CD4-positive, alpha-beta memory T cell (primary cell): ENCODE results near the gene APOL6. TPM values are rescaled to one million over a fixed set of nuclear protein-coding genes. Genes with fewer than 3 reads are reported as not detected.
"Not testable (repeated sequence)": the region's sequence is repeated elsewhere in the genome, so short reads cannot be mapped to it uniquely, and the experiment has no call there.

Experiments
- CTCF ChIA-PET: fragments of 350-600 bp; sonication (Branson Sonifier 250); formaldehyde crosslinking; loops from one replicate; lab custom pipeline; 2021; ENCODE audit warnings: inconsistent platforms; ENCODE audit not compliant: partially characterized antibody; lab: Charles Lee
- POLR2A ChIA-PET: fragments of 350-600 bp; sonication (Branson Sonifier 250); formaldehyde crosslinking; loops from one replicate; lab custom pipeline; 2021; ENCODE audit not compliant: partially characterized antibody; lab: Charles Lee
- DNase-seq, 5 donors: peaks; one replicate each; pipeline versions ENCODE4 v3.0.0 to v3.0.0-alpha.2; 2020 to 2022; ENCODE audit warnings: mixed read lengths in 1 of 5
- H3K27ac ChIP-seq: one replicate; pipeline ENCODE4 v1.7.0; 2013; ENCODE audit warnings: low read depth, low read length
- H3K27me3 ChIP-seq: 2 replicates; pipeline ENCODE4 v1.7.0; 2013; ENCODE audit warnings: mild to moderate bottlenecking, low read length, moderate library complexity; ENCODE audit not compliant: insufficient read depth
- H3K36me3 ChIP-seq: 2 replicates; pipeline ENCODE4 v1.7.0; 2013; ENCODE audit warnings: mild to moderate bottlenecking, low read length, moderate library complexity; ENCODE audit not compliant: insufficient read depth
- H3K4me1 ChIP-seq: 2 replicates; pipeline ENCODE4 v1.7.0; 2013; ENCODE audit warnings: mild to moderate bottlenecking, low read length, moderate library complexity; ENCODE audit not compliant: insufficient read depth
- H3K4me3 ChIP-seq, 2 donors: one replicate each; pipeline ENCODE4 v1.7.0; 2013; ENCODE audit warnings: low read length in 2 of 2, mild to moderate bottlenecking in 1 of 2
- H3K9me3 ChIP-seq, 2 donors: one replicate each; pipeline ENCODE4 v1.7.0; 2013; ENCODE audit warnings: low read length in 2 of 2, control low read depth in 1 of 2; ENCODE audit not compliant: control insufficient read depth in 1 of 2
- H3K27ac Mint-ChIP-seq, 7 donors: one replicate each; pipeline ENCODE4 v1.8.0; 2020 to 2021; ENCODE audit warnings: mixed read lengths in 7 of 7, mild to moderate bottlenecking in 6 of 7, inconsistent platforms in 3 of 7, moderate library complexity in 3 of 7
- H3K27me3 Mint-ChIP-seq, 2 donors: one replicate each; pipeline ENCODE4 v1.8.0; 2020 to 2021; ENCODE audit warnings: mixed read lengths in 2 of 2
- H3K36me3 Mint-ChIP-seq, 2 donors: one replicate each; pipeline ENCODE4 v1.8.0; 2020 to 2021; ENCODE audit warnings: mixed read lengths in 2 of 2, inconsistent platforms in 1 of 2, mild to moderate bottlenecking in 1 of 2
- H3K4me1 Mint-ChIP-seq, 4 donors: one replicate each; pipeline ENCODE4 v1.8.0; 2020 to 2021; ENCODE audit warnings: mixed read lengths in 4 of 4, mild to moderate bottlenecking in 1 of 4
- H3K4me3 Mint-ChIP-seq, 8 donors: one replicate each; pipeline ENCODE4 v1.8.0; 2020 to 2021; ENCODE audit warnings: mixed read lengths in 8 of 8, mild to moderate bottlenecking in 7 of 8, moderate library complexity in 6 of 8, inconsistent platforms in 3 of 8
- H3K9me3 Mint-ChIP-seq, 8 donors: one replicate each; pipeline ENCODE4 v1.8.0; 2020 to 2021; ENCODE audit warnings: mixed read lengths in 8 of 8, mild to moderate bottlenecking in 5 of 8, inconsistent platforms in 3 of 8, moderate library complexity in 1 of 8
- intact Hi-C: fragments of 100-400 bp; cut with micrococcal nuclease; formaldehyde crosslinking; loops from one replicate; pipeline ENCODE4 v1.15.1; 2023
- polyA plus RNA-seq, 2 donors: library from polyadenylated mRNA; unstranded; fragments of 300-500 nt; fragmentation: Illumina TruSeq; gene quantifications; one replicate each; pipeline ENCODE4 v1.2.3, GENCODE V29; 2021
- total RNA-seq, 2 experiments: library from RNA; stranded (reverse); gene quantifications; one replicate each; pipeline ENCODE4 v1.2.3, GENCODE V29; 2021

APOL6 gene
- total and polyA plus RNA-seq, 4 experiments from 2014 or later, result 8.5 to 52.0 (median 37.3) TPM

GRCh38 chr22:35618427-35619223 lies 29.6 kb upstream of the APOL6 start:
- ChIA-PET CTCF (interaction anchor here (3.4 kb wide), 1 partner anchor 268 kb away, joined by 16 read pairs; no protein-coding TSS in a partner anchor), POLR2A (no interaction called here)
- H3K4me3 Mint-ChIP-seq, result no peak overlapping the region
- no peaks in the 10 kb centered on the region for H3K27me3 ChIP-seq
- H3K27me3 Mint-ChIP-seq, result no peaks in the 10 kb centered on the region
- peaks cover 0 to 18% (median 9%) of the 10 kb centered on the region in 4 donors for H3K4me1 Mint-ChIP-seq
- H3K4me1 ChIP-seq, result peaks cover 9% of the 10 kb centered on the region
- H3K4me3 ChIP-seq, result no peak overlapping the region
- H3K27ac Mint-ChIP-seq, result no peak overlapping the region
- H3K9me3 Mint-ChIP-seq, result no peaks in the 10 kb centered on the region
- intact Hi-C loops, result no loop called here
- H3K9me3 ChIP-seq, result no peaks in the 10 kb centered on the region
- no peak for DNase-seq
- H3K36me3 Mint-ChIP-seq, result no peaks in the 10 kb centered on the region
- no peaks in the 10 kb centered on the region for H3K36me3 ChIP-seq
- no peak overlapping the region for H3K27ac ChIP-seq

GRCh38 chr22:35619336-35620094 lies 28.7 kb upstream of the APOL6 start:
- Mint-ChIP-seq H3K4me1 (peaks cover 0 to 18% (median 9%) of the 10 kb centered on the region in 4 donors), H3K36me3 (no peaks in the 10 kb centered on the region), H3K9me3 (no peaks in the 10 kb centered on the region), H3K4me3 (no peak overlapping the region), H3K27ac (no peak overlapping the region), H3K27me3 (no peaks in the 10 kb centered on the region)
- Histone ChIP-seq H3K27me3 (no peaks in the 10 kb centered on the region), H3K4me1 (peaks cover 9% of the 10 kb centered on the region), H3K27ac (no peak overlapping the region), H3K36me3 (no peaks in the 10 kb centered on the region), H3K9me3 (no peaks in the 10 kb centered on the region), H3K4me3 (no peak overlapping the region)
- ChIA-PET POLR2A (no interaction called here), CTCF (interaction anchor here (3.4 kb wide), 1 partner anchor 269 kb away, joined by 16 read pairs; no protein-coding TSS in a partner anchor)
- no peak for DNase-seq
- intact Hi-C loops, result no loop called here

- ChIA-PET POLR2A (interaction anchor here (1.1 kb wide), 1 partner anchor 321 kb away, joined by 3 read pairs; the partner anchor contains the start of gene TOM1), CTCF (interaction anchor here (0.6 to 3.4 kb wide), 3 partner anchors 8 to 296 kb away, joined by 3 to 16 read pairs (median 4); no protein-coding TSS in a partner anchor)
- H3K4me1 ChIP-seq, result peaks cover 8% of the 10 kb centered on the region
- H3K27me3 ChIP-seq, result no peaks in the 10 kb centered on the region
- Mint-ChIP-seq H3K4me1 (peaks cover 0 to 14% (median 7%) of the 10 kb centered on the region in 4 donors), H3K9me3 (no peaks in the 10 kb centered on the region), H3K36me3 (no peaks in the 10 kb centered on the region), H3K27me3 (peaks cover 0 to 2% of the 10 kb centered on the region in 2 donors), H3K27ac (no peak overlapping the region), H3K4me3 (no peak overlapping the region)
- H3K4me3 ChIP-seq, result no peak overlapping the region
- no peaks in the 10 kb centered on the region for H3K9me3 ChIP-seq
- no peak for DNase-seq
- intact Hi-C loops, result no loop called here
- no peak overlapping the region for H3K27ac ChIP-seq
- no peaks in the 10 kb centered on the region for H3K36me3 ChIP-seq
Measured at GRCh38 chr22:35620624-35621251, 27.5 kb upstream of the APOL6 start.

- intact Hi-C loops, result no loop called here
- no peaks in the 10 kb centered on the region for H3K27me3 ChIP-seq
- no peaks in the 10 kb centered on the region for H3K36me3 ChIP-seq
- POLR2A ChIA-PET, result interaction anchor here (1.1 kb wide), 1 partner anchor 322 kb away, joined by 3 read pairs; the partner anchor contains the start of gene TOM1
- no peaks in the 10 kb centered on the region for H3K36me3 Mint-ChIP-seq
- no peak for DNase-seq
- H3K27ac Mint-ChIP-seq, result no peak overlapping the region
- CTCF ChIA-PET, result interaction anchor here (0.6 to 3.4 kb wide), 3 partner anchors 9 to 271 kb away, joined by 4 to 16 read pairs (median 4); no protein-coding TSS in a partner anchor
- peaks cover 0 to 7% (median 4%) of the 10 kb centered on the region in 4 donors for H3K4me1 Mint-ChIP-seq
- H3K27ac ChIP-seq, result no peak overlapping the region
- H3K4me3 ChIP-seq, result no peak overlapping the region
- H3K4me3 Mint-ChIP-seq, result no peak overlapping the region
- H3K9me3 ChIP-seq, result no peaks in the 10 kb centered on the region
- peaks cover 1% of the 10 kb centered on the region for H3K4me1 ChIP-seq
- no peaks in the 10 kb centered on the region for H3K9me3 Mint-ChIP-seq
- H3K27me3 Mint-ChIP-seq, result peaks cover 0 to 2% of the 10 kb centered on the region in 2 donors
Measured at GRCh38 chr22:35621451-35621850, 26.8 kb upstream of the APOL6 start.

- Mint-ChIP-seq H3K27me3 (peaks cover 0 to 2% of the 10 kb centered on the region in 2 donors), H3K27ac (no peak overlapping the region), H3K9me3 (no peaks in the 10 kb centered on the region), H3K4me1 (peaks cover 5 to 10% (median 6%) of the 10 kb centered on the region in 4 donors), H3K36me3 (no peaks in the 10 kb centered on the region), H3K4me3 (no peak overlapping the region)
- Histone ChIP-seq H3K4me3 (no peak overlapping the region), H3K4me1 (peaks cover 6% of the 10 kb centered on the region), H3K27me3 (no peaks in the 10 kb centered on the region), H3K36me3 (no peaks in the 10 kb centered on the region), H3K9me3 (no peaks in the 10 kb centered on the region), H3K27ac (no peak overlapping the region)
- DNase-seq, result no peak
- POLR2A ChIA-PET, result interaction anchor here (0.5 kb wide), 1 partner anchor 906 kb away, joined by 3 read pairs; no protein-coding TSS in a partner anchor
- CTCF ChIA-PET, result interaction anchor here (3.4 kb wide), 1 partner anchor 271 kb away, joined by 16 read pairs; no protein-coding TSS in a partner anchor
- intact Hi-C loops, result no loop called here
Measured at GRCh38 chr22:35622191-35622913, 25.9 kb upstream of the APOL6 start.

GRCh38 chr22:35623885-35624284 lies 24.4 kb upstream of the APOL6 start:
- DNase-seq, POLR2A ChIA-PET, H3K4me3 ChIP-seq, H3K27me3 Mint-ChIP-seq, H3K36me3 Mint-ChIP-seq, H3K9me3 Mint-ChIP-seq, H3K27ac Mint-ChIP-seq, H3K36me3 ChIP-seq, H3K4me3 Mint-ChIP-seq, H3K27me3 ChIP-seq, H3K9me3 ChIP-seq, H3K27ac ChIP-seq: not testable (repeated sequence)
- intact Hi-C loops, result loop anchor here (1.0 kb wide), 1 partner anchor 500 kb away; no protein-coding TSS in a partner anchor
- peaks cover 10% of the 10 kb centered on the region for H3K4me1 ChIP-seq
- CTCF ChIA-PET, result interaction anchor here (1.2 kb wide), 1 partner anchor 293 kb away, joined by 3 read pairs; no protein-coding TSS in a partner anchor
- peaks cover 7 to 15% (median 12%) of the 10 kb centered on the region in 4 donors for H3K4me1 Mint-ChIP-seq
